ENCODE results near the gene OAS1.
"Not testable (repeated sequence)": the region's sequence is repeated elsewhere in the genome, so short reads cannot be mapped to it uniquely, and the experiment has no call there.

The OAS1 gene

GRCh38 chr12:112900298-112901145, 6.2 kb upstream of the OAS1 start:
- no peak for DNase-seq (ENCODE audit: low read depth in 2 of 2)

GRCh38 chr12:112901271-112901670, 5.5 kb upstream of the OAS1 start:
- DNase-seq (ENCODE audit: low read depth in 2 of 2) = no peak

- DNase-seq (ENCODE audit: low read depth in 2 of 2) = no peak
These were observed 2.2 kb upstream of the OAS1 start for GRCh38 chr12:112904571-112904970.

- DNase-seq (ENCODE audit: low read depth in 2 of 2) = no peak
These were observed 1.2 kb upstream of the OAS1 start for GRCh38 chr12:112905451-112906089.

- DNase-seq (ENCODE audit: low read depth in 2 of 2) = no peak
These were observed 824 bp downstream of the OAS1 start for GRCh38 chr12:112907415-112908157.

GRCh38 chr12:112908548-112908947, 1.8 kb downstream of the OAS1 start:
- DNase-seq (ENCODE audit: low read depth in 2 of 2) = no peak

- no peak for DNase-seq (ENCODE audit: low read depth in 2 of 2)
These were observed 2.9 kb downstream of the OAS1 start for GRCh38 chr12:112909693-112910092.

GRCh38 chr12:112913038-112913688, 6.4 kb downstream of the OAS1 start:
- no peak for DNase-seq (ENCODE audit: low read depth in 2 of 2)

- DNase-seq (ENCODE audit: low read depth in 2 of 2) = not testable (repeated sequence)
These were observed 7.1 kb downstream of the OAS1 start for GRCh38 chr12:112913888-112914287.

- no peak for DNase-seq (ENCODE audit: low read depth in 2 of 2)
These were observed 9.5 kb downstream of the OAS1 start for GRCh38 chr12:112916270-112916669.

- no peak for DNase-seq (ENCODE audit: low read depth in 2 of 2)
These were observed 12.4 kb downstream of the OAS1 start for GRCh38 chr12:112919121-112919520.

- DNase-seq (ENCODE audit: low read depth in 2 of 2) = no peak
These were observed 18.2 kb downstream of the OAS1 start for GRCh38 chr12:112924986-112925385.

- DNase-seq (ENCODE audit: low read depth in 2 of 2) = not testable (repeated sequence)
These were observed 19.8 kb downstream of the OAS1 start for GRCh38 chr12:112926416-112927033.

GRCh38 chr12:112927475-112927874, 20.7 kb downstream of the OAS1 start:
- no peak for DNase-seq (ENCODE audit: low read depth in 2 of 2)

- DNase-seq (ENCODE audit: low read depth in 2 of 2) = no peak
These were observed 21.2 kb downstream of the OAS1 start for GRCh38 chr12:112927925-112928324.

- no peak for DNase-seq (ENCODE audit: low read depth in 2 of 2)
These were observed 22.2 kb downstream of the OAS1 start for GRCh38 chr12:112928978-112929377.

- DNase-seq (ENCODE audit: low read depth in 2 of 2) = no peak
These were observed 23.0 kb downstream of the OAS1 start for GRCh38 chr12:112929715-112930114.

- DNase-seq (ENCODE audit: low read depth in 2 of 2) = no peak
These were observed 23.6 kb downstream of the OAS1 start for GRCh38 chr12:112930350-112930749.

GRCh38 chr12:112932485-112933128, 25.8 kb downstream of the OAS1 start:
- no peak for DNase-seq (ENCODE audit: low read depth in 2 of 2)

- no peak for DNase-seq (ENCODE audit: low read depth in 2 of 2)
These were observed 26.4 kb downstream of the OAS1 start for GRCh38 chr12:112933129-112933505.

GRCh38 chr12:112936264-112936663, 29.5 kb downstream of the OAS1 start:
- no peak for DNase-seq (ENCODE audit: low read depth in 2 of 2)
